Stomach (tissue), 9 donors: ENCODE data around the gene ALDH18A1. TPM values are rescaled to one million over a fixed set of nuclear protein-coding genes. Genes with fewer than 3 reads are reported as not detected.
A peak's percentile ranks its signal among the peaks of the same experiment; 100 is the strongest.

Source experiments
- DNase-seq, 2 donors: peaks; one replicate each; pipeline versions ENCODE4 v3.0.0 to v3.0.0-alpha.2; 2013 to 2019
- H3K27ac ChIP-seq, 5 donors: fragments of 200-600 bp in 4 of 5; sonication (generic) in 4 of 5; one replicate each; pipeline ENCODE4 v1.5.1; 2013 to 2019; ENCODE audit warnings: mild to moderate bottlenecking in 1 of 5, moderate library complexity in 1 of 5
- H3K27me3 ChIP-seq, 3 donors: fragments of 200-600 bp; sonication (generic); one replicate each; pipeline ENCODE4 v1.5.1; 2017 to 2019; ENCODE audit warnings: mixed run types in 1 of 3
- H3K36me3 ChIP-seq, 4 donors: fragments of 200-600 bp; sonication (generic); 1 replicate in 3 of 4; 2 replicates in 1 of 4; pipeline ENCODE4 v1.5.1; 2016 to 2019
- H3K4me1 ChIP-seq, 4 donors: fragments of 200-600 bp; sonication (generic); one replicate each; pipeline ENCODE4 v1.5.1; 2016 to 2019
- H3K4me3 ChIP-seq, 4 donors: fragments of 200-600 bp; sonication (generic) in 3 of 4; one replicate each; pipeline ENCODE4 v1.5.1; 2016 to 2019; ENCODE audit warnings: mild to moderate bottlenecking in 1 of 4
- H3K9me3 ChIP-seq, 4 donors: fragments of 200-600 bp; sonication (generic); one replicate each; pipeline ENCODE4 v1.5.1; 2016 to 2019
- EP300 ChIP-seq: sonication (generic); formaldehyde crosslinking; IDR thresholded peaks from one replicate; pipeline ENCODE4 v1.6.1; 2017; ENCODE audit warnings: antibody characterized with exemption
- POLR2A ChIP-seq, 4 donors: fragments of 450-650 bp; IDR thresholded peaks; one replicate each; pipeline ENCODE4 v1.6.1; 2016; ENCODE audit warnings: antibody characterized with exemption in 4 of 4, control low read depth in 2 of 4, mild to moderate bottlenecking in 1 of 4, moderate library complexity in 1 of 4
- POLR2AphosphoS5 ChIP-seq, 3 donors: sonication (generic); formaldehyde crosslinking; IDR thresholded peaks; one replicate each; pipeline ENCODE4 v1.6.1; 2016; ENCODE audit warnings: antibody characterized with exemption in 3 of 3
- WGBS, 5 donors: extraction: QIAGEN DNeasy Blood & Tissue Kit in 3 of 5; methylation state at CpG; one replicate each; pipeline versions ENCODE4 v1.1.5 to v1.1.7; 2013 to 2018; 5-methylcytosine and 5-hydroxymethylcytosine counted together
- intact Hi-C: fragments of 100-400 bp; cut with DNase I; formaldehyde crosslinking; loops from one replicate; pipeline ENCODE4 v1.15.1; 2023; ENCODE audit warnings: low total_unique reads
- polyA plus RNA-seq, 3 donors: library from polyadenylated mRNA; stranded (reverse); fragments of 200-250 nt; gene quantifications; one replicate each; pipeline ENCODE4 v1.2.3, GENCODE V29; 2013
- total RNA-seq, 5 donors: library from RNA; depleted of rRNA; stranded (reverse); fragments of >200 nt; gene quantifications; one replicate each; pipeline versions ENCODE4 v1.1.0 to v1.2.3, GENCODE V29; 2014 to 2016
- TF ChIP-seq, protein P1 (sequence below), 7 experiments: fragments of 450-650 bp in 4 of 7; fragments of 200-600 bp in 3 of 7; sonication (generic) in 3 of 7; IDR thresholded peaks; one replicate each; pipeline ENCODE4 v1.5.1; 2016 to 2019; ENCODE audit warnings: antibody characterized with exemption in 7 of 7, control low read depth in 2 of 7, mild to moderate bottlenecking in 1 of 7
- donor health status: healthy with polysubstance abuse.
- donor health status: Bipolar disorder and iron deficiency.
- donor health status: healthy.

The ALDH18A1 gene
- total and polyA plus RNA-seq, 8 donors = 11.3 to 87.6 (median 27.5) TPM

DNA sequence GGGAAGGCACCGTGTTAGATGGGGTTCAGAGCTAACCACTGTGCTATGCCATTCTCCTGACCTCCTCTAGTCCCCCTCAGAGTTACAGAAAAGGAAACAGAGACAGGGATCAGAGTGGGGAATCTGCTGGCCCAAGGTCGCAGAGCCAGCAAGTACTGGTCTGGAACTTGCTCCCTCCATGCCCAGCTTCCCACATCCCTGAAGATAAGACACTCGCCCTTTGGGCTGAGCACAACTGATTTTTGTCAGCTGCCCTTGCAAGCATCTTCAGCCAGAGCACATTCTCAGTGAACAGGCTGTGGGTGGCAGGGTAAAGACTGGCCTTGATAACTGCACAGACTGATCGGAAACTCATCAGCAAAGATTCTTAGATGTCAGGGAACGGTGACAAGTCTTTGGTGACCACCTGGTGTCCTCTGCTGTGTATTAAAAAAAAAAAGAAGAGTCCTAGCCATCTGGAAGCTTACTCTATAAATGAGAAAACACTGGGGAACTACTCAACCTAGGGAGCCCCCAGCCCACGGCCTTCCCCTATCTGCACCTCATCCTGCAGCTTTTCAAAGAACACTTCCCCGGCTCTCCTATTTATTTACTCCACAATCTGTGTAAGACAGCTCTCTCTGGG lies 94.1 kb downstream of the ALDH18A1 start:
- TF ChIP-seq, protein P1, sequence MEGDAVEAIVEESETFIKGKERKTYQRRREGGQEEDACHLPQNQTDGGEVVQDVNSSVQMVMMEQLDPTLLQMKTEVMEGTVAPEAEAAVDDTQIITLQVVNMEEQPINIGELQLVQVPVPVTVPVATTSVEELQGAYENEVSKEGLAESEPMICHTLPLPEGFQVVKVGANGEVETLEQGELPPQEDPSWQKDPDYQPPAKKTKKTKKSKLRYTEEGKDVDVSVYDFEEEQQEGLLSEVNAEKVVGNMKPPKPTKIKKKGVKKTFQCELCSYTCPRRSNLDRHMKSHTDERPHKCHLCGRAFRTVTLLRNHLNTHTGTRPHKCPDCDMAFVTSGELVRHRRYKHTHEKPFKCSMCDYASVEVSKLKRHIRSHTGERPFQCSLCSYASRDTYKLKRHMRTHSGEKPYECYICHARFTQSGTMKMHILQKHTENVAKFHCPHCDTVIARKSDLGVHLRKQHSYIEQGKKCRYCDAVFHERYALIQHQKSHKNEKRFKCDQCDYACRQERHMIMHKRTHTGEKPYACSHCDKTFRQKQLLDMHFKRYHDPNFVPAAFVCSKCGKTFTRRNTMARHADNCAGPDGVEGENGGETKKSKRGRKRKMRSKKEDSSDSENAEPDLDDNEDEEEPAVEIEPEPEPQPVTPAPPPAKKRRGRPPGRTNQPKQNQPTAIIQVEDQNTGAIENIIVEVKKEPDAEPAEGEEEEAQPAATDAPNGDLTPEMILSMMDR (IDR thresholded peaks at IDR 0.05) = no peak
- TF ChIP-seq POLR2A (IDR thresholded peaks at IDR 0.05) (no peak), EP300 (no peak), POLR2AphosphoS5 (IDR thresholded peaks at IDR 0.05) (no peak)
- Histone ChIP-seq H3K36me3 (no peaks in the 10 kb centered on the region), H3K27ac (peak overlapping the region in 3 of 5 donors; percentile 90 to 95 (median 93)), H3K27me3 (no peaks in the 10 kb centered on the region), H3K4me3 (no peak overlapping the region), H3K4me1 (peaks cover 0 to 38% (median 31%) of the 10 kb centered on the region in 4 donors), H3K9me3 (no peaks in the 10 kb centered on the region)
- WGBS, 5 donors = 63 to 72% (median 65%) methylated on average over 7 of the region's 7 CpGs
- intact Hi-C loops = no loop called here
- DNase-seq = no peak

DNA sequence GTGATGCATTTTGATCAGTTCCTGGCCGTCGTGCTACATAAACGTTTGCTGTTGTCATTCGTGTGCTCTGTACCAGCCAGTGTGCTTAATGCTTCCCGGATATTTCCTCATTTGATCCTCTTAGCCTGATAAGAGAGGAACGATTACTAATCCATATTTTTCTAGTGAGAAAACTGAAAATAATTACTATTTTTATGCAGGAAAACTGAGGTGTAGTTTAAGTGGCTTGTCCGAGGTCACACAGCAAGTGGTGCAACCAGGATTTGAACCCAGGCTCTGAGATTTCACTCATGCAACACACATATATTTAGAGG lies 94.7 kb downstream of the ALDH18A1 start:
- 33 to 49% (median 42%) methylated on average over 7 of the region's 7 CpGs for WGBS, 5 donors
- peak overlapping the region; percentile 71 to 89 (median 82) for H3K4me3 ChIP-seq
- H3K27ac ChIP-seq = peak overlapping the region in 4 of 5 donors; percentile 90 to 95 (median 92)
- TF ChIP-seq, protein P1 (IDR thresholded peaks at IDR 0.05) = no peak
- no peak for TF ChIP-seq POLR2AphosphoS5 (IDR thresholded peaks at IDR 0.05)
- peaks cover 0 to 43% (median 31%) of the 10 kb centered on the region in 4 donors for H3K4me1 ChIP-seq
- no peaks in the 10 kb centered on the region for H3K27me3 ChIP-seq
- no peaks in the 10 kb centered on the region for H3K36me3 ChIP-seq
- intact Hi-C loops = no loop called here
- no peaks in the 10 kb centered on the region for H3K9me3 ChIP-seq
- DNase-seq = no peak

- TF ChIP-seq, protein P1 (IDR thresholded peaks at IDR 0.05) = no peak
- no peak for TF ChIP-seq EP300
- TF ChIP-seq POLR2AphosphoS5 (IDR thresholded peaks at IDR 0.05) = peak; percentile 95 to 97 (median 96)
- peak in 2 of 4 donors; percentile 25 to 74 for TF ChIP-seq POLR2A (IDR thresholded peaks at IDR 0.05)
- peak within 1 kb of the TSS; percentile 71 to 89 (median 82) for H3K4me3 ChIP-seq
- DNase-seq = peak; percentile 98 to 99
- peak within 1 kb of the TSS; percentile 90 to 95 (median 92) for H3K27ac ChIP-seq
- WGBS, 5 donors = 1 to 2% (median 1%) methylated on average over 28 to 77 of the region's 77 CpGs
- no peaks in the 10 kb centered on the region for H3K9me3 ChIP-seq
- peaks cover 0 to 44% (median 31%) of the 10 kb centered on the region in 4 donors for H3K4me1 ChIP-seq
- intact Hi-C loops = no loop called here
- H3K27me3 ChIP-seq = no peaks in the 10 kb centered on the region
- H3K36me3 ChIP-seq = no peaks in the 10 kb centered on the region
Observed at GRCh38 chr10:95561177-95561863, 95.2 kb downstream of the ALDH18A1 start, which contains the start of gene SORBS1. TSS of gene SORBS1 (minus strand) at chr10:95561371. CDS start at chr10:95441135, 120,236 bp downstream.

- Histone ChIP-seq H3K36me3 (no peaks in the 10 kb centered on the region), H3K27ac (peak overlapping the region; percentile 90 to 95 (median 92)), H3K27me3 (no peaks in the 10 kb centered on the region), H3K4me1 (peaks cover 0 to 47% (median 32%) of the 10 kb centered on the region in 4 donors), H3K4me3 (peak overlapping the region; percentile 71 to 89 (median 82)), H3K9me3 (no peaks in the 10 kb centered on the region)
- intact Hi-C loops = no loop called here
- TF ChIP-seq POLR2A (IDR thresholded peaks at IDR 0.05) = no peak
- peak in 1 of 3 donors; percentile 1 for TF ChIP-seq POLR2AphosphoS5 (IDR thresholded peaks at IDR 0.05)
- no peak for TF ChIP-seq EP300
- TF ChIP-seq, protein P1 (IDR thresholded peaks at IDR 0.05) = no peak
- 1 to 5% (median 2%) methylated on average over 37 to 48 of the region's 48 CpGs for WGBS, 5 donors
- DNase-seq = peak; percentile 56 to 82
Observed at GRCh38 chr10:95560278-95561176, 96.0 kb downstream of the ALDH18A1 start.
